MG63 (cell line): ENCODE results near the gene TAF6. TPM values are rescaled to one million over a fixed set of nuclear protein-coding genes. Genes with fewer than 3 reads are reported as not detected.

Source experiments
- DNase-seq: peaks from one replicate; pipeline ENCODE4 v3.0.0-alpha.2; 2020
- H3K27me3 ChIP-seq: fragments of 250-450 bp; sonication (Bioruptor Pico); 2 replicates; pipeline ENCODE4 v1.5.1; 2020; ENCODE audit warnings: mild to moderate bottlenecking, moderate library complexity
- H3K36me3 ChIP-seq: fragments of 250-450 bp; sonication (Bioruptor Pico); 2 replicates; pipeline ENCODE4 v1.5.1; 2020; ENCODE audit warnings: mild to moderate bottlenecking, moderate library complexity
- H3K4me3 ChIP-seq: fragments of 250-450 bp; sonication (Bioruptor Pico); 2 replicates; pipeline ENCODE4 v1.5.1; 2020; ENCODE audit warnings: mild to moderate bottlenecking, moderate library complexity
- H3K9me3 ChIP-seq: fragments of 250-450 bp; sonication (Bioruptor Pico); 2 replicates; pipeline ENCODE4 v1.5.1; 2020; ENCODE audit warnings: mild to moderate bottlenecking, moderate library complexity
- total RNA-seq: library from RNA; depleted of rRNA; stranded (reverse); fragments of >200 nt; shearing (Covaris generic); gene quantifications from 2 replicates; pipeline ENCODE4 v1.2.3, GENCODE V29; 2014; ENCODE audit warnings: low replicate concordance; rRNA removed

TAF6 gene
- total RNA-seq, 1 experiment from 2014 or later: 10.8 TPM

DNA sequence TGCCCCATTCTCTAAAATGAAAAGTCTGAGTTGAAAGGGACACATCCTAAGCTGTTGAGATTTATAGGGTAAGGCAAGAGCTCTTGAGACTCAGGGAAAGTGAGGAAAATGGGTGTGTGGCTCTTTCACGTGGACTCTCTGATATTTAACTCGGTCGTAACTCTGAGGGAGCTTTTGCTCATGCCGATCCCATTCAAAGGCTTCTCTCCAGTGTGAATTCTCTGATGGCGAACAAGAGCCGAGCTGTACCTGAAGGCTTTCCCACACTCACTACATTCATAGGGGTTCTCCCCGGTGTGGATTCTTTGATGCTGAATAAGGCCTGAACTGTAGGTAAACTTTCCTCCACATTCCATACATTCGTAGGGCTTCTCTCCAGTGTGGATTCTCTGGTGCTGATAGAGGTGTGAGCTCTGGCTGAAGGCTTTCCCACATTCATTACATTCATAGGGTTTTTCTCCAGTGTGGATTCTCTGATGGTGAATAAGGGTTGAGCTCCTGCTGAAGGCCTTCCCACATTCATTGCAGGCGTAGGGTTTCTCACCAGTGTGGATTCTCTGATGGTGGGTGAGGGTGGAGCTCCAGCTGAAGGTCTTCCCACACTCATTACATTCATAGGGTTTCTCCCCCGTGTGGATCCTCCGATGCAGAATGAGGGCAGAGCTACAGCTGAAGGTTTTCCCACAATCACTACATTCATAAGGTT is 48.0 kb downstream of the TAF6 start:
- Histone ChIP-seq H3K4me3 (no peak overlapping the region), H3K36me3 (peaks cover 58% of the 10 kb centered on the region), H3K9me3 (peaks cover 14% of the 10 kb centered on the region), H3K27me3 (no peaks in the 10 kb centered on the region)
- DNase-seq: no peak

DNA sequence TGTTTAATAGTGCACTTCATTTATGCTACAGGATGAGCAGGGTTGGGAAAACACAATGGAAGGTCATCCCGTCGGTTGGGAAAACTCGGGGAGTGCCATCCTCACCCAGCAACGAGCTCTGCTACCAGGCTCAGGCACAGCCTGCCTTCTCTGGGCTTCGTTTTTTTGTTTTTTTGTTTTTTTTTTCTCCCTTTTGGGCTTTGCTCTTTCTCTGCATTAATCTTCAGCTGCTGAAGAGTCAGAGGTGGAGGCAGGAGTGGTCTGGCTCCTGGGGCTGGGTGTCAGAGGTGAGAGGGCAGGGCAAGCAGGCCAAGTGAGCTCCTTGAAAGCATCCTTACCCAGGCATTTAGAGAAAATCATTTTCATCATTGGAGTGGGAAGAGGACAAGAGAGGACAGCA is 49.2 kb downstream of the TAF6 start:
- no peaks in the 10 kb centered on the region for H3K27me3 ChIP-seq
- peaks cover 51% of the 10 kb centered on the region for H3K36me3 ChIP-seq
- H3K9me3 ChIP-seq: peaks cover 14% of the 10 kb centered on the region
- DNase-seq: no peak
- no peak overlapping the region for H3K4me3 ChIP-seq

DNA sequence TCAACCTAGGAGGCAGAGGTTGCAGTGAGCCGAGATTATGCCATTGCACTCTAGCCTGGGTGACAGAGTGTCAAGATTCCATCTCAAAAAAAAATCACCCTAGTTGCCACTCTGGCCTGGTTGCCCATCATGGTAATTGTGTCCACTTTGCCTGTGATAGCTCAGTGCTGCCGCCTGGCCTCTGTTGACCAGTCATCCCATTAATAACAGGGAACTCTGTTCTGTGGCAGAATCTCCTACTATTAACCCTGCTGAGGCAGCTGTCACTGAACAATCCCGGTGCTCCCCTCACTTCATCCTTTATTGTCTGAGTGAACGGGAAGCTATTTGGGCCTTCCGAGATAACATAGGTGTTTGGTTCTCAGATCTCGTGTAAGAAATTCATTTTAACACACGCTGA is 52.2 kb downstream of the TAF6 start:
- DNase-seq: no peak
- no peak overlapping the region for H3K4me3 ChIP-seq
- H3K27me3 ChIP-seq: no peaks in the 10 kb centered on the region
- peaks cover 24% of the 10 kb centered on the region for H3K36me3 ChIP-seq
- H3K9me3 ChIP-seq: peaks cover 14% of the 10 kb centered on the region

DNA sequence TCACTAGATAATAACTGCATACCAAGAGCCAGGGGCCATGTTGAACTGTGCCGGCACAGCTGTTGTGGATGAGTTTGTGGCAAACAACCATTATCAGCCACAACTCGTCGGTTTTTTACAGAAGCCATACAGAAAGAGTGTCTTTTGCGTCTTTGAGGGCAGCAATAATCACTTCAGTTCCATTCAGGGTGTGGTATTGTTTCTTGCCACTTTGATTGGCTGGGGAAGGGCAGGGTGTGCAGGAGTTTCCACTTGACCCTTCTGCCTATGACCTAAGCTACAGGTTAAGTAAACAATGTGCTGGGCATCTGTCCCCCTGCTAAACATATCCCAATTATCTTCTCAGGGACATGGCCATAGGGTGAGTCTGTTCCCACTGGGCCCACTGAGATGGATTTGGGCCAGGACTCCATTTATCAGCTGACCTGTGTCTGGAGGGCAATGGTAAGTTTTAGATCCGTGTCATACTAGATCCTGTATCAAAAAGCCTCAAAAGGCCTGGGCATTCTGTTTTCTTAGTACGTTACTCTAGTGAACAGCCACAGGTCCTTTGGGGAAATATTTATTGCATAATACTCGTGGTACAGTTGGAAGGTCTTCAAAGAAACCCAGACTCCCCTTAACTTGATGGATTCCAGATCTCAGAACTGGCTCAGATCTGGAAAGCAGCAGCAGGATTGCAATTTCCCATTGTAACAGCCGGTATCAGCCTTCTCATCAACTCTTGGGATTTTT is 53.5 kb downstream of the TAF6 start:
- no peak for DNase-seq
- Histone ChIP-seq H3K9me3 (peaks cover 2% of the 10 kb centered on the region; the same call in 1 of the 2 replicates), H3K36me3 (peaks cover 11% of the 10 kb centered on the region), H3K4me3 (no peak overlapping the region), H3K27me3 (no peaks in the 10 kb centered on the region)

DNA sequence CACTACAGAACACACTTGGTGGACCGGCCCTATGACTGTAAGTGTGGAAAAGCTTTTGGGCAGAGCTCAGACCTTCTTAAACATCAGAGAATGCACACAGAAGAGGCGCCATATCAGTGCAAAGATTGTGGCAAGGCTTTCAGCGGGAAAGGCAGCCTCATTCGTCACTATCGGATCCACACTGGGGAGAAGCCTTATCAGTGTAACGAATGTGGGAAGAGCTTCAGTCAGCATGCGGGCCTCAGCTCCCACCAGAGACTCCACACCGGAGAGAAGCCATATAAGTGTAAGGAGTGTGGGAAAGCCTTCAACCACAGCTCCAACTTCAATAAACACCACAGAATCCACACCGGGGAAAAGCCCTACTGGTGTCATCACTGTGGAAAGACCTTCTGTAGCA is 55.0 kb downstream of the TAF6 start:
- Histone ChIP-seq H3K27me3 (no peaks in the 10 kb centered on the region), H3K36me3 (0 out of 2 replicates have a peak, but pooled peaks cover 2% of the 10 kb centered on the region), H3K4me3 (no peak overlapping the region), H3K9me3 (no peaks in the 10 kb centered on the region)
- DNase-seq: no peak

DNA sequence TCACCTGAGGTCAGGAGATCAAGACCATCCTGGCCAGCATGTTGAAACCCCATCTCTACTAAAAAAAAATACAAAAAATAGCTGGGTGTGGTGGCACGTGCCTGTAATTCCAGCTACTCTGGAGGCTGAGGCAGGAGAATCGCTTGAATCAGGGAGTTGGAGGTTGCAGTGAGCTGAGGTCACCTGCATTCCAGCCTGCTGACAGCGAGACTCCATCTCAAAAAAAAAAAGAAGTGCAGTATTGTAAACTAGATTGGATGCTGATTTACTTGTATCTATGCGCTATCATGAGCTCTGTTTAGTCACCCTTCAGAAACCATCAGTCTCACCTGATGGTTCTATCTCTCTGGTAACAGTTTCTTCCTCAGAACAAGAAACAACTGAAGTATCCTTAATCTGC is 55.8 kb downstream of the TAF6 start:
- DNase-seq: no peak
- Histone ChIP-seq H3K36me3 (0 out of 2 replicates have a peak, but pooled peaks cover 2% of the 10 kb centered on the region), H3K27me3 (no peaks in the 10 kb centered on the region), H3K9me3 (no peaks in the 10 kb centered on the region), H3K4me3 (no peak overlapping the region)

DNA sequence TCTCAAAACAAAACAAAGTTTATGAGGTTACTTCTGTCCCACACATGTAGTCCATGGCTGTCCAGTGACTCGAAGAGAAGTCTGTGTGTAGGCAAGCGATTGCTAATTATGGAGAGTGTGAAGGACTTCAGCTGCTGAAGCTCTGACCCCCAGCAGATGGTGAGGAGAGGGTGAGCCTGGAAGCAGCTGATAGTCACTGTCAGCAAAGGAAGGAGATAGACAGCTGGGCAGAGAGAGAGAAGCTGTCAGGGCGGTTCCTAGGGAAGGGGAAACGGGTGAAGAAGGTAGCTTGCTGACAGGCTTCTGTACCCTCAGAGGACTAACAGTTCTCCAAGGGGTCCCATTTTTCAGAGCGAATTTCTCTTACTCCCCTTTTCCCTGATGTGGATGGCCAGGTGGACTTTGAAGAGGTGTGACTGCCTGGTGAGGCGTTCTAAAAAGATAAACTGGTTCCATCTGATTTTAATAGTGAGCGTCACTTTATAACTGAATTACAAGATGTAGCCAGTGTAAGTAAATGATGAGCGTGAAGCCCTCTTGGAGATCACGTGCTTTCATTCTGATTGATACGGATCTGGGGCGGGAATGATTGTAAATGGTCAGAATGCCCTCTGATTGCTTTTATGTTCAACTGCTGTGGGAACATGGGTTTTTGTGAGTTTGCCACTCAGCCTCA is 57.5 kb downstream of the TAF6 start:
- Histone ChIP-seq H3K9me3 (no peaks in the 10 kb centered on the region), H3K36me3 (0 out of 2 replicates have a peak, but pooled peaks cover 2% of the 10 kb centered on the region), H3K27me3 (no peaks in the 10 kb centered on the region), H3K4me3 (no peak overlapping the region)
- DNase-seq: no peak

DNA sequence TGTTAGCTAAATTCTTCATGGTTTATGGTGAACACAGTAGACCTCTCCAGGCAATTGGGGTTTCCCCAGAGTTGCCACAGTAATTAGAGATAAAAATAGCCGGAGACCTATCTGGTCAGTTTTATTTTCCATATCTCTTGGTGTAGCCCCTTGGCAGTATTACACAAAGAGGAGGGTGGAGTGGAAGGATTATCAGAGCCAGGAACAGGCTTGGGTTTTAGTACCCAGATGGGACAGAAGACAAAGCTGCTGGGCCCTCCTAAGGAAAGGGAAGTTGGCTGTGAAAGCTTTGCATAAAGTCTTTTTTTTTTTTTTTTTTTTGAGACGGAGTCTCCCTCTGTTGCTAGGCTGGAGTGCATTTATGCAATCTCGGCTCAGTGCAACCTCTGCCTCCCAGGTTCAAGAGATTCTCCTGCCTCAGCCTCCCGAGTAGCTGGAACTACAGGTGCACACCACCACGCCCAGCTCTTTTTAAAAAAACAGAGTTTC is 59.9 kb downstream of the TAF6 start:
- DNase-seq: no peak
- Histone ChIP-seq H3K36me3 (no peaks in the 10 kb centered on the region), H3K27me3 (no peaks in the 10 kb centered on the region), H3K9me3 (no peaks in the 10 kb centered on the region), H3K4me3 (no peak overlapping the region)

Other genes starting within 250 kb of the TAF6 start
- gene OR2AE1, start 242.3 kb downstream of the TAF6 start, total RNA-seq: not detected in 2 replicates
- gene TRIM4, start 199.8 kb downstream of the TAF6 start, total RNA-seq: 9.1 and 11.3 TPM in 2 replicates
- not detected in 2 replicates for gene GJC3, start 189.7 kb downstream of the TAF6 start, total RNA-seq
- gene AZGP1, start 143.3 kb downstream of the TAF6 start, total RNA-seq: not detected in 2 replicates
- gene ZKSCAN1, start 103.8 kb downstream of the TAF6 start, total RNA-seq: 8.6 and 14.5 TPM in 2 replicates
- gene ZSCAN21, start 69.6 kb downstream of the TAF6 start, total RNA-seq: 3.6 and 6.3 TPM in 2 replicates
- gene ZNF3, start 37.6 kb downstream of the TAF6 start, total RNA-seq: 11.0 and 39.4 TPM in 2 replicates
- 58.3 and 78.2 TPM in 2 replicates for gene COPS6, start 30.4 kb downstream of the TAF6 start, total RNA-seq
- 121 and 191 TPM in 2 replicates for gene MCM7, start 18.0 kb downstream of the TAF6 start, total RNA-seq
- 16.8 and 28.4 TPM in 2 replicates for gene AP4M1, start 17.7 kb downstream of the TAF6 start, total RNA-seq
- gene CNPY4, start 276 bp upstream of the TAF6 start, total RNA-seq: 11.4 and 26.6 TPM in 2 replicates
- gene MBLAC1, start 7.6 kb upstream of the TAF6 start, total RNA-seq: 1.9 TPM in 1 of 2 replicates, not detected in the other
- gene LAMTOR4, start 29.6 kb upstream of the TAF6 start, total RNA-seq: 54.8 and 74.5 TPM in 2 replicates
- 0.22 and 3.0 TPM in 2 replicates for gene TRAPPC14, start 39.4 kb upstream of the TAF6 start, total RNA-seq
- gene GAL3ST4, start 49.3 kb upstream of the TAF6 start, total RNA-seq: 0.44 TPM in 1 of 2 replicates, not detected in the other
- 0.33 TPM in 1 of 2 replicates, not detected in the other for gene GPC2, start 58.0 kb upstream of the TAF6 start, total RNA-seq
- gene STAG3, start 58.6 kb upstream of the TAF6 start, total RNA-seq: 0.13 TPM in 1 of 2 replicates, not detected in the other
- not detected in 2 replicates for gene PVRIG, start 100.6 kb upstream of the TAF6 start, total RNA-seq
- gene SPDYE3, start 188.3 kb upstream of the TAF6 start, total RNA-seq: not detected in 2 replicates
- 6.2 and 7.2 TPM in 2 replicates for gene PILRB, start 238.8 kb upstream of the TAF6 start, total RNA-seq